Central memory CD8-positive, alpha-beta T cell (primary cell): Measurements from ENCODE around the gene RPRD1B.

ENCODE experiments used
- ATAC-seq: fragments of 150-1000 bp; cut with Tn5 transposase; replicated peaks from 2 replicates; pipeline ENCODE4 v1.10.0; 2022; ENCODE audit warnings: mild to moderate bottlenecking, moderate FRiP score, moderate number of reproducible peaks; ENCODE audit not compliant: poor library complexity, severe bottlenecking; ENCODE audit errors: extremely low read depth
- DNase-seq, 2 donors: peaks; one replicate each; pipeline ENCODE4 v3.0.0; 2021; ENCODE audit warnings: low spot score in 2 of 2
- H3K27ac Mint-ChIP-seq: one replicate; pipeline ENCODE4 v1.8.0; 2022; ENCODE audit warnings: low read depth, mild to moderate bottlenecking, moderate library complexity, mixed read lengths
- H3K27me3 Mint-ChIP-seq: one replicate; pipeline ENCODE4 v1.8.0; 2022; ENCODE audit warnings: mixed read lengths
- H3K36me3 Mint-ChIP-seq: one replicate; pipeline ENCODE4 v1.8.0; 2022; ENCODE audit warnings: mild to moderate bottlenecking, moderate library complexity, mixed read lengths; ENCODE audit not compliant: insufficient read depth
- H3K4me1 Mint-ChIP-seq: one replicate; pipeline ENCODE4 v1.8.0; 2022; ENCODE audit warnings: mixed read lengths
- H3K4me3 Mint-ChIP-seq: one replicate; pipeline ENCODE4 v1.8.0; 2022; ENCODE audit warnings: mild to moderate bottlenecking, moderate library complexity, mixed read lengths
- H3K9me3 Mint-ChIP-seq: one replicate; pipeline ENCODE4 v1.8.0; 2022; ENCODE audit warnings: mixed read lengths

The RPRD1B gene

DNA sequence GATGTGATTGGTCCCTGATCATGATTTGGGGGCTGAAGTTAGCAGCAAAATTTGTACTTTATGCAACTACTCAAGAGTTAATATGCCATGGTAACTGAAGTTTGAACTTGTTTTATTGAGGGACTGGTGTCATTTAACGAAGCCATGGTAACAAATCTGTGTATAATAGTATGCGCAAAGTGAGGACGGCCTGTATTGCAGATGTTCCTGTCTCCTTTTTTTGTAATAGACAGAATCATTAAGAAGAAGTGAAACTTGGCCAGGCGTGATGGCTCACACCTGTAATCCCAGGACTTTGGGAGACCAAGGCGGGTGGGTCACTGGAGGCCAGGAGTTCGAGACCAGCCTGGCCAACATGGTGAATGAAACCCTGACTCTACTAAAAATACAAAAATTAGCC is 22.3 kb downstream of the RPRD1B start:
- H3K27ac Mint-ChIP-seq = no peak overlapping the region
- H3K4me1 Mint-ChIP-seq = peaks cover 11% of the 10 kb centered on the region
- H3K4me3 Mint-ChIP-seq = no peak overlapping the region
- DNase-seq = no peak
- no peaks in the 10 kb centered on the region for H3K27me3 Mint-ChIP-seq
- no peaks in the 10 kb centered on the region for H3K9me3 Mint-ChIP-seq
- no peak for ATAC-seq
- H3K36me3 Mint-ChIP-seq = peaks cover 33% of the 10 kb centered on the region

DNA sequence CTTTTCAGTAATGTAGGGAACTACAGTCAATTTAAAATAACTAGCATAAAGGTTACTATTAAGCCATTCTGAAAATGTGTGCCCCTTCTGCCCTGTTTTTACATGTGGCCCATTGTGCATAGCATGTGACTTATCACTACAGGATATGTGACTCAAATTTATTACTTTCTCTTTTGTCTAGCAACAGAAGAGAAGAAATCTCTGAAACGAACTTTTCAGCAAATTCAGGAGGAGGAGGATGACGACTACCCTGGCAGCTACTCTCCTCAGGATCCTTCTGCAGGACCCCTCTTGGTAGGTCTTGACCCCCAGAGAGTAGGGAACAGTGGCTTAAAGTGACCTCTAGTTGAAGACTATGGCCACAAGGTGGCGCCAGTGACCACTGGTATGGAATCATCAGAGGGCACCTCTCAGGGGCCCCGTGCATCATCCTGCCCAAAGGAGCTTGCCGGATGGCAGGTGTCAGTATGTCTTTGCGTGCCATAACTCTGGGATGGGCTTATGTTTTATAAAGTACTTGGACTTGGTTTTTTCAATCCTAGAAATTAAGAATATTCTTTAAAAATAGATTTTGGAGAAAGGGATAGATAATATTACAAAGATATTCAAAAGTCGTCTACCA is 23.9 kb downstream of the RPRD1B start:
- no peak overlapping the region for H3K27ac Mint-ChIP-seq
- peaks cover 11% of the 10 kb centered on the region for H3K4me1 Mint-ChIP-seq
- no peak overlapping the region for H3K4me3 Mint-ChIP-seq
- H3K9me3 Mint-ChIP-seq = no peaks in the 10 kb centered on the region
- H3K27me3 Mint-ChIP-seq = no peaks in the 10 kb centered on the region
- peaks cover 26% of the 10 kb centered on the region for H3K36me3 Mint-ChIP-seq
- DNase-seq (peak; percentile 55 to 76), ATAC-seq (peak; percentile 91)

DNA sequence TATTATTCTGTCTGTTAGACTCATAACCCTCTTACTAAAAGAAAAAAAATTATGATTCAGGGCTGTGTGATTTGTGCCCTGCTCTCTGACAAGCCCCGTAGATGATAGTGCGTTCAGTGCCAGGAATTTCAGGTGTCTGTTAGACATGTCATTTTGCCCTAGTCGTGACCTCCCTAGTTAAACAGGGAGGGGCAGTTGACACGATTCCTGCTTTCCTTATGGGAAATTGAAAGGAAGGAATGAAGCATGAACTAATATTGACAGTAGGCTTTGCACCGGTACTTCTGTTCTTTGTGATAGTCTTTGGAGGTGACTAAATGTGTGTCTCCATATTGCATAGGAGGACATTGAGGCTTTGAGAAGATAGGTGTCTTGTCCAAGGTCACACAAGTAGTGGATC is 26.3 kb downstream of the RPRD1B start:
- Mint-ChIP-seq H3K27ac (no peak overlapping the region), H3K9me3 (no peaks in the 10 kb centered on the region), H3K4me3 (no peak overlapping the region), H3K36me3 (peaks cover 29% of the 10 kb centered on the region), H3K27me3 (no peaks in the 10 kb centered on the region), H3K4me1 (peaks cover 5% of the 10 kb centered on the region)
- ATAC-seq (no peak), DNase-seq (no peak)

DNA sequence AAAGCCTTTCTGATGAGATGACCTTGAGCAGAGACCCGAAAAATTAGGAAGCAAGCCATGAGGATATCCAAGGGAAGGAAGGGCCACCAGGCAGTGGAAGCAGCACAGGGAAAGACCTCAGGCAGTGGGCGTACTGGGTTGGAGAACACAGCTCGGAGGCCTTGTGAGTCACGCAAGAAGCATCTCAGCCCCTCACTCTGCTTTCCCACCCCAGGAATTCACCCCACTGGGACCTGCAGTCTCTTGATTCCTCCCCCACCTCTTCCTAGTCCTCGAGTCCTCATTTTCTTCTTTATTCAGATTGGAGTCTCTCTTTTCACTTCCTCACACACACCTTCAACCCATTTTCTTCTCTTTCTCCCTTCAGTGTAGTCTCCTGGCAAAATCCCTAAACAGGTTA is 27.0 kb downstream of the RPRD1B start:
- Mint-ChIP-seq H3K9me3 (no peaks in the 10 kb centered on the region), H3K27me3 (no peaks in the 10 kb centered on the region), H3K27ac (no peak overlapping the region), H3K4me1 (peaks cover 1% of the 10 kb centered on the region), H3K4me3 (no peak overlapping the region), H3K36me3 (peaks cover 26% of the 10 kb centered on the region)
- ATAC-seq (no peak), DNase-seq (no peak)

GRCh38 chr20:38061109-38061508 is 27.6 kb downstream of the RPRD1B start:
- Mint-ChIP-seq H3K27me3 (no peaks in the 10 kb centered on the region), H3K9me3 (no peaks in the 10 kb centered on the region), H3K36me3 (peaks cover 32% of the 10 kb centered on the region), H3K27ac (no peak overlapping the region), H3K4me1 (no peaks in the 10 kb centered on the region), H3K4me3 (no peak overlapping the region)
- ATAC-seq = no peak
- DNase-seq = no peak

DNA sequence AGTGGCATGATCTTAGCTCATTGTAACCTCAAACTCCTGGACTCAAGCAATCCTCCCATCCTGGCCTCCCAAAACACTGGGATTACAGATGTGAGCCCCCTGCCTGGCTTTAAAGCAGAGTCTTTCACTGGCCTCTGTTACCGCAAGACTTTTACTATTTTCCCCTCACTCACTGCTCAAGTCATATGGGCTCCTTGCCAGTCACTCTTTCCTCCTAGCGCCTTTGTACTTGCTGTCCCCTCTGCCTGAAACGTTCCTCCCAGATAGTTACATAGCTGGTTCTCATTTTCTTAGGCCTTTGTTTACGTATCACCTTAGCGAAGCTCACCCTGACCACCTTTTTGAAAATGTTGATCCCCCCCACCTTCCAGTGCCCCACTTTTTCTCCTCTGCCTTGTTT is 29.3 kb downstream of the RPRD1B start:
- H3K4me3 Mint-ChIP-seq = no peak overlapping the region
- DNase-seq (no peak), ATAC-seq (no peak)
- peaks cover 49% of the 10 kb centered on the region for H3K36me3 Mint-ChIP-seq
- no peaks in the 10 kb centered on the region for H3K27me3 Mint-ChIP-seq
- no peak overlapping the region for H3K27ac Mint-ChIP-seq
- no peaks in the 10 kb centered on the region for H3K4me1 Mint-ChIP-seq
- H3K9me3 Mint-ChIP-seq = no peaks in the 10 kb centered on the region

- H3K4me1 Mint-ChIP-seq = no peaks in the 10 kb centered on the region
- H3K9me3 Mint-ChIP-seq = no peaks in the 10 kb centered on the region
- DNase-seq (no peak), ATAC-seq (no peak)
- H3K27me3 Mint-ChIP-seq = no peaks in the 10 kb centered on the region
- peaks cover 54% of the 10 kb centered on the region for H3K36me3 Mint-ChIP-seq
- H3K27ac Mint-ChIP-seq = no peak overlapping the region
- H3K4me3 Mint-ChIP-seq = no peak overlapping the region
Observed at GRCh38 chr20:38063911-38064530, 30.5 kb downstream of the RPRD1B start.

DNA sequence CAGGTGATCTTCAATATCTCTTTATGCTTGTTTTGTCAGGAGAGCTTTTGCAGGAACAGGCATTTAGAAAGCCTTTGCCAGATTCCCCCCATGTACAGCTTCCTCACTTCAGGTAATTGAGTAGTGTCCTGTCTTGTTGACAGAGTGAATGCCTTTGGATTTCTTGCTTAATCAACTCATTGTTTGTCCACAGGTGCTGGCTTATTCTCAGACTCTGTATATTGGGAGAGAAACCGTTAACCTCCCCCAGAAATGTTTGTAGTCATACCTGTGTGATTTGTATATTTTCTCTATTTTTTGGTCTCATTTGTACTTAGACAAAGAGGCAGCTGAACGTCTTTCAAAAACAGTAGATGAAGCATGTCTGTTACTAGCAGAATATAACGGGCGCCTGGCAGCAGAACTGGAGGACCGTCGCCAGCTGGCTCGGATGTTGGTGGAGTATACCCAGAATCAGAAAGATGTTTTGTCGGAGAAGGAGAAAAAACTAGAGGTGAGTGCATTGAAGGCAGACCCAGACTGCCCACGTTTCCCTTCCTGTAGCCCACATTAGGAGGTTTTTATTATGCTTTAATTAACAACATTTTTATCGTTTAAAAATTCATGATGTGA is 32.3 kb downstream of the RPRD1B start:
- Mint-ChIP-seq H3K27ac (no peak overlapping the region), H3K4me3 (no peak overlapping the region), H3K36me3 (peaks cover 49% of the 10 kb centered on the region), H3K27me3 (no peaks in the 10 kb centered on the region), H3K4me1 (no peaks in the 10 kb centered on the region), H3K9me3 (no peaks in the 10 kb centered on the region)
- DNase-seq = no peak
- no peak for ATAC-seq

GRCh38 chr20:38066969-38067716 is 33.6 kb downstream of the RPRD1B start:
- H3K9me3 Mint-ChIP-seq = no peaks in the 10 kb centered on the region
- DNase-seq (no peak), ATAC-seq (no peak)
- no peaks in the 10 kb centered on the region for H3K4me1 Mint-ChIP-seq
- peaks cover 59% of the 10 kb centered on the region for H3K36me3 Mint-ChIP-seq
- H3K27me3 Mint-ChIP-seq = no peaks in the 10 kb centered on the region
- no peak overlapping the region for H3K4me3 Mint-ChIP-seq
- H3K27ac Mint-ChIP-seq = no peak overlapping the region

GRCh38 chr20:38067717-38068365 is 34.3 kb downstream of the RPRD1B start:
- ATAC-seq (no peak), DNase-seq (no peak)
- no peak overlapping the region for H3K4me3 Mint-ChIP-seq
- H3K27me3 Mint-ChIP-seq = no peaks in the 10 kb centered on the region
- peaks cover 59% of the 10 kb centered on the region for H3K36me3 Mint-ChIP-seq
- no peak overlapping the region for H3K27ac Mint-ChIP-seq
- peaks cover 7% of the 10 kb centered on the region for H3K4me1 Mint-ChIP-seq
- no peaks in the 10 kb centered on the region for H3K9me3 Mint-ChIP-seq

DNA sequence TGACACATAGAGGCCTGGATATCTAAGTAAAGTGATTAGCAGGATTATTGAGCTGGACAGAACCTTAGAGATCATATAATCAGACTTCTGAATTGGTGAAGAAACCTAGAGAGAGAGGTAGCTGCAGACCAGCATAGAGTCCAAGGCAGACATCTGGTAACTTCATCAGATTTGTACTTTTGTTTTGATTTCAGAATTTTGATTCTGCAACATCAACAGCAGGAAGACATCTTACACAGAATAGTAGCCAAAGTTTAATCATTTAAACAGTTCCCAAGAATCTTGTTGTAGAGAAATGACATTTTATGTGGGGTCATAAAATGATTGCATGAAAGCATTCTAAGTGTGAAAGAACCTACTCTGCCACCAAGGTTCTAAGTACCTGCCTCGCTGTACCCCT is 39.4 kb downstream of the RPRD1B start:
- Mint-ChIP-seq H3K36me3 (peaks cover 52% of the 10 kb centered on the region), H3K27me3 (no peaks in the 10 kb centered on the region), H3K27ac (no peak overlapping the region), H3K9me3 (no peaks in the 10 kb centered on the region), H3K4me3 (no peak overlapping the region), H3K4me1 (peaks cover 26% of the 10 kb centered on the region)
- ATAC-seq (no peak), DNase-seq (no peak)

GRCh38 chr20:38073307-38074071 is 39.9 kb downstream of the RPRD1B start:
- H3K4me1 Mint-ChIP-seq = peaks cover 26% of the 10 kb centered on the region
- DNase-seq = peak in 1 of 2 donors; percentile 25
- H3K4me3 Mint-ChIP-seq = no peak overlapping the region
- ATAC-seq = no peak
- H3K9me3 Mint-ChIP-seq = no peaks in the 10 kb centered on the region
- peak overlapping the region; percentile 78 for H3K27ac Mint-ChIP-seq
- H3K36me3 Mint-ChIP-seq = peaks cover 47% of the 10 kb centered on the region
- H3K27me3 Mint-ChIP-seq = no peaks in the 10 kb centered on the region
